SK-N-SH treated with all-trans-retinoic acid at 6 μM for 48 hours (cell line): ENCODE results near the gene LHFPL3.

Experiments used
- ATAC-seq: fragments of 200-7000 bp; cut with Tn5 transposase; 3 replicates; pipeline ENCODE4 v1.9.1; 2020; ENCODE audit warnings: mild to moderate bottlenecking, moderate library complexity
- ARNTL ChIP-seq: fragments of 450-650 bp; formaldehyde crosslinking; IDR thresholded peaks from 2 replicates; pipeline ENCODE4 v1.5.0; 2020; ENCODE audit warnings: low read depth, mild to moderate bottlenecking, moderate library complexity, borderline replicate concordance
- BACH2 ChIP-seq: fragments of 250-450 bp; sonication (Bioruptor Pico); IDR thresholded peaks from 2 replicates; pipeline ENCODE4 v1.9.0; 2021; ENCODE audit warnings: mild to moderate bottlenecking, borderline replicate concordance
- CREB5 ChIP-seq: fragments of 250-450 bp; sonication (Bioruptor Pico); IDR thresholded peaks from 2 replicates; pipeline ENCODE4 v1.5.1; 2020; ENCODE audit warnings: low read depth, mild to moderate bottlenecking, moderate library complexity
- CSDC2 ChIP-seq: fragments of 250-450 bp; sonication (Bioruptor Pico); IDR thresholded peaks from 2 replicates; pipeline ENCODE4 v1.5.0; 2020; ENCODE audit warnings: mild to moderate bottlenecking, moderate library complexity
- CSRNP3 ChIP-seq: fragments of 250-450 bp; sonication (Bioruptor Pico); IDR thresholded peaks from 2 replicates; pipeline ENCODE4 v1.5.1; 2021; ENCODE audit warnings: mild to moderate bottlenecking, moderate library complexity
- ESRRG ChIP-seq: fragments of 250-450 bp; sonication (Bioruptor Pico); IDR thresholded peaks from 2 replicates; pipeline ENCODE4 v1.6.1; 2021; ENCODE audit warnings: mild to moderate bottlenecking
- GLIS3 ChIP-seq: fragments of 250-450 bp; sonication (Bioruptor Pico); IDR thresholded peaks from 2 replicates; pipeline ENCODE4 v1.5.0; 2020; ENCODE audit warnings: mild to moderate bottlenecking, moderate library complexity
- ISL1 ChIP-seq: fragments of 250-450 bp; sonication (Bioruptor Pico); IDR thresholded peaks from 2 replicates; pipeline ENCODE4 v2.1.2; 2022; ENCODE audit warnings: mild to moderate bottlenecking, moderate library complexity
- OSR1 ChIP-seq: fragments of 250-450 bp; sonication (Bioruptor Pico); IDR thresholded peaks from 2 replicates; pipeline ENCODE4 v1.8.0; 2022; ENCODE audit warnings: moderate library complexity, mild to moderate bottlenecking, inconsistent platforms
- PATZ1 ChIP-seq: fragments of 250-450 bp; sonication (Bioruptor Pico); IDR thresholded peaks from 2 replicates; pipeline ENCODE4 v1.8.0; 2020; ENCODE audit warnings: mild to moderate bottlenecking, moderate library complexity, borderline replicate concordance
- POU6F1 ChIP-seq: fragments of 250-450 bp; sonication (Bioruptor Pico); IDR thresholded peaks from 2 replicates; pipeline ENCODE4 v1.8.0; 2021; ENCODE audit warnings: low read depth, mild to moderate bottlenecking, moderate library complexity, borderline replicate concordance
- PPARA ChIP-seq: fragments of 250-450 bp; sonication (Bioruptor Pico); IDR thresholded peaks from 2 replicates; pipeline ENCODE4 v1.5.0; 2020; ENCODE audit warnings: mild to moderate bottlenecking, borderline replicate concordance
- RARB ChIP-seq: fragments of 250-450 bp; sonication (Bioruptor Pico); IDR thresholded peaks from 2 replicates; pipeline ENCODE4 v1.8.0; 2021; ENCODE audit warnings: mild to moderate bottlenecking, moderate library complexity
- TCF4 ChIP-seq: fragments of 250-450 bp; sonication (Bioruptor Pico); IDR thresholded peaks from 2 replicates; pipeline ENCODE4 v1.8.0; 2021; ENCODE audit warnings: mild to moderate bottlenecking, moderate library complexity, borderline replicate concordance
- TOX ChIP-seq: fragments of 250-450 bp; sonication (Bioruptor Pico); IDR thresholded peaks from 2 replicates; pipeline ENCODE4 v1.8.0; 2021; ENCODE audit warnings: mild to moderate bottlenecking, moderate library complexity, borderline replicate concordance
- TSHZ2 ChIP-seq: fragments of 250-450 bp; sonication (Bioruptor Pico); IDR thresholded peaks from 2 replicates; pipeline ENCODE4 v1.5.0; 2020; ENCODE audit warnings: mild to moderate bottlenecking, moderate library complexity
- ZC3H10 ChIP-seq: fragments of 250-450 bp; sonication (Bioruptor Pico); IDR thresholded peaks from 2 replicates; pipeline ENCODE4 v1.5.1; 2021; ENCODE audit warnings: mild to moderate bottlenecking, moderate library complexity
- ZFP3 ChIP-seq: fragments of 250-450 bp; sonication (Bioruptor Pico); IDR thresholded peaks from 2 replicates; pipeline ENCODE4 v1.5.0; 2020; ENCODE audit warnings: mild to moderate bottlenecking, moderate library complexity
- ZFP30 ChIP-seq: fragments of 450-650 bp; formaldehyde crosslinking; IDR thresholded peaks from 2 replicates; pipeline ENCODE4 v1.5.0; 2022; ENCODE audit warnings: mild to moderate bottlenecking, moderate library complexity
- ZNF565 ChIP-seq: fragments of 450-650 bp; formaldehyde crosslinking; conservative IDR thresholded peaks from 2 replicates; pipeline ENCODE4 v1.5.0; 2020; ENCODE audit warnings: low read depth, mild to moderate bottlenecking, moderate library complexity
- ZNF70 ChIP-seq: fragments of 450-650 bp; formaldehyde crosslinking; IDR thresholded peaks from 2 replicates; pipeline ENCODE4 v1.5.0; 2020; ENCODE audit warnings: mild to moderate bottlenecking, moderate library complexity
- ZNF8 ChIP-seq: fragments of 450-650 bp; formaldehyde crosslinking; IDR thresholded peaks from 2 replicates; pipeline ENCODE4 v1.5.0; 2020; ENCODE audit warnings: mild to moderate bottlenecking, moderate library complexity

The LHFPL3 gene

GRCh38 chr7:104895522-104896236 lies 567.3 kb downstream of the LHFPL3 start:
- no peak for TF ChIP-seq ZFP3 (CRISPR knock-in tag)
- no peak for TF ChIP-seq CSRNP3 (CRISPR knock-in tag)
- no peak for TF ChIP-seq TOX (CRISPR knock-in tag)
- no peak for TF ChIP-seq OSR1 (CRISPR knock-in tag)
- no peak for TF ChIP-seq ZNF70 (CRISPR knock-in tag)
- no peak for TF ChIP-seq ESRRG (CRISPR knock-in tag)
- TF ChIP-seq ZNF8 (CRISPR knock-in tag): no peak
- TF ChIP-seq GLIS3 (CRISPR knock-in tag): no peak
- no peak for ATAC-seq

GRCh38 chr7:104898434-104898833 lies 570.0 kb downstream of the LHFPL3 start:
- TF ChIP-seq ZFP30 (no peak), TOX (CRISPR knock-in tag) (no peak), ZC3H10 (CRISPR knock-in tag) (no peak), CREB5 (CRISPR knock-in tag) (no peak), POU6F1 (CRISPR knock-in tag) (no peak), GLIS3 (CRISPR knock-in tag) (no peak), ISL1 (CRISPR knock-in tag) (no peak), ZNF70 (CRISPR knock-in tag) (no peak), ZNF565 (CRISPR knock-in tag) (no peak), TSHZ2 (CRISPR knock-in tag) (no peak), RARB (CRISPR knock-in tag) (no peak), OSR1 (CRISPR knock-in tag) (no peak)
- ATAC-seq: no peak

GRCh38 chr7:104900525-104901239 lies 572.3 kb downstream of the LHFPL3 start:
- ATAC-seq: no peak
- TF ChIP-seq ISL1 (CRISPR knock-in tag) (no peak), OSR1 (CRISPR knock-in tag) (no peak), ZFP3 (CRISPR knock-in tag) (no peak), TCF4 (CRISPR knock-in tag) (no peak), TOX (CRISPR knock-in tag) (no peak), PPARA (CRISPR knock-in tag) (no peak), ARNTL (CRISPR knock-in tag) (no peak), ZNF565 (CRISPR knock-in tag) (no peak), GLIS3 (CRISPR knock-in tag) (no peak), BACH2 (CRISPR knock-in tag) (no peak), TSHZ2 (CRISPR knock-in tag) (no peak), CSDC2 (CRISPR knock-in tag) (no peak), POU6F1 (CRISPR knock-in tag) (no peak), ZC3H10 (CRISPR knock-in tag) (no peak), PATZ1 (CRISPR knock-in tag) (no peak)
